ENCODE measurements around the gene MIGA2. TPM values are rescaled to one million over a fixed set of nuclear protein-coding genes. Genes with fewer than 3 reads are reported as not detected.

MIGA2 gene
- total and polyA plus RNA-seq, 2 of the 4 experiments (the other 2 are of a cell fraction), result 12.5 to 25.3 TPM

GRCh38 chr9:129064499-129064908, 28.1 kb downstream of the MIGA2 start:
- Histone ChIP-seq H2BK5ac (ENCODE audit: low read depth, low read length, poor library complexity, severe bottlenecking) (no peak overlapping the region), H3K23ac (ENCODE audit: low read depth, low read length) (no peak overlapping the region), H4K20me1 (ENCODE audit: insufficient read depth, low read length) (no peaks in the 10 kb centered on the region), H3K27me3 (ENCODE audit: control insufficient read depth, insufficient read depth, low read length) (no peaks in the 10 kb centered on the region), H2AK9ac (replicated peaks; ENCODE audit: low read depth, low read length, poor library complexity) (no peak overlapping the region), H2BK15ac (ENCODE audit: low read depth, low read length) (no peak overlapping the region), H3K18ac (ENCODE audit: low read depth, low read length) (no peak overlapping the region), H3K79me1 (ENCODE audit: low read depth in 1 of 2, low read length in 2 of 2) (0 out of 4 replicates have a peak, but pooled peaks cover 0 to 1% of the 10 kb centered on the region in 2 experiments), H2AFZ (replicated peaks; ENCODE audit: low read length, poor library complexity) (no peak overlapping the region), H3K14ac (replicated peaks; ENCODE audit: low read depth, low read length) (no peak overlapping the region), H3K4me2 (ENCODE audit: low read depth, low read length) (no peak overlapping the region), H4K8ac (ENCODE audit: low read depth in 2 of 2, low read length in 2 of 2) (no peak overlapping the region), H3K4ac (ENCODE audit: low read depth, low read length) (no peak overlapping the region), H3K9me3 (ENCODE audit: control insufficient read depth, insufficient read depth, low read length) (no peaks in the 10 kb centered on the region), H3K4me1 (ENCODE audit: control insufficient read depth, insufficient read depth, low read length) (no peaks in the 10 kb centered on the region), H3K56ac (ENCODE audit: extremely low read depth, insufficient read depth, low read length) (no peak overlapping the region), H2BK120ac (ENCODE audit: low read depth, low read length) (no peak overlapping the region), H4K91ac (ENCODE audit: insufficient read depth, low read depth, low read length) (no peak overlapping the region), H3K4me3 (ENCODE audit: insufficient read depth, low read depth, low read length) (no peak overlapping the region), H3K9ac (ENCODE audit: low read depth, low read length) (no peak overlapping the region), H4K5ac (ENCODE audit: low read depth, low read length) (no peak overlapping the region), H2AK5ac (ENCODE audit: low read depth, low read length) (no peak overlapping the region), H3K27ac (ENCODE audit: insufficient read depth, low read length) (no peak overlapping the region), H2BK20ac (ENCODE audit: low read depth, low read length) (no peak overlapping the region), H3K36me3 (ENCODE audit: control insufficient read depth, insufficient read depth, low read length) (peaks cover 55% of the 10 kb centered on the region), H3K9me1 (ENCODE audit: insufficient read depth, low read length) (no peaks in the 10 kb centered on the region)
- 83% methylated on average over 1 of the region's 8 CpGs; no CpG with 5 or more reads in 1 of the 2 experiments for WGBS, 2 experiments (ENCODE audit: extremely low coverage in 2 of 2, insufficient read length in 1 of 2)
- dilution Hi-C loops (cut with HindIII; ENCODE audit: low sequenced_read_pairs, unreplicated experiment), result no loop called here
- in situ Hi-C loops (cut with MboI; ENCODE audit: low sequenced_read_pairs), result no loop called here
- intact Hi-C loops (cut with micrococcal nuclease), result no loop called here
- ChIA-PET POLR2A (ENCODE audit: unreplicated experiment) (interaction anchor here (0.6 to 0.8 kb wide), 2 partner anchors 8 to 118 kb away, joined by 3 read pairs; no protein-coding TSS in a partner anchor), CTCF (no interaction called here)
- BruUV-seq (replicated peaks), result no TSS peak
- TF ChIP-seq FOS (IDR thresholded peaks at IDR 0.05; ENCODE audit: low read depth, low read length) (no peak), CHD1 (IDR thresholded peaks at IDR 0.05; ENCODE audit: low read depth, low read length) (no peak), CEBPB (IDR thresholded peaks at IDR 0.05; ENCODE audit: low read depth, low read length) (no peak), RCOR1 (IDR thresholded peaks at IDR 0.05; ENCODE audit: insufficient replicate concordance, low read length) (no peak), MAZ (IDR thresholded peaks at IDR 0.05; ENCODE audit: borderline replicate concordance, low read depth, low read length) (no peak), POLR2A (IDR thresholded peaks at IDR 0.05; ENCODE audit: low read depth, low read length) (no peak)
- DNase-seq (no peak), ATAC-seq (ENCODE audit: low read depth) (no peak)

Measured in IMR-90 (cell line).